PC-3 (cell line): ENCODE data around the gene ZDHHC8. TPM values are rescaled to one million over a fixed set of nuclear protein-coding genes. Genes with fewer than 3 reads are reported as not detected.

Experiments
- ATAC-seq: fragments of 200-7000 bp; cut with Tn5 transposase; 2 replicates; pipeline ENCODE4 v1.9.1; 2020; ENCODE audit warnings: mild to moderate bottlenecking, moderate library complexity
- BruUV-seq: library from RNA; stranded (reverse); fragments of 400-500 nt; replicated peaks from 2 replicates; lab custom pipeline; 2021; lab: Mats Ljungman, UMichigan
- CTCF ChIA-PET: fragments of 300-600 bp; sonication (Branson Sonifier 250); formaldehyde crosslinking; loops from one replicate; lab custom pipeline; 2022; ENCODE audit warnings: antibody characterized with exemption; lab: Charles Lee
- POLR2A ChIA-PET: fragments of 300-600 bp; sonication (Branson Sonifier 250); formaldehyde crosslinking; loops from one replicate; lab custom pipeline; 2022; ENCODE audit warnings: antibody characterized with exemption; ENCODE audit not compliant: unreplicated experiment; lab: Charles Lee
- DNase-seq: peaks from one replicate; pipeline ENCODE4 v3.0.0-alpha.2; 2015
- H2AFZ ChIP-seq: fragments of 300-600 bp; sonication (generic); 2 replicates; pipeline ENCODE4 v1.6.0; 2016; ENCODE audit warnings: antibody characterized with exemption, low read length
- H3F3A ChIP-seq: fragments of 300-600 bp; sonication (generic); one replicate; pipeline ENCODE4 v1.6.0; 2017; ENCODE audit warnings: antibody characterized with exemption, low read length, control low read depth, mild to moderate bottlenecking; ENCODE audit not compliant: unreplicated experiment
- H3K27ac ChIP-seq: fragments of 300-600 bp; sonication (generic); 2 replicates; pipeline ENCODE4 v1.5.1; 2016; ENCODE audit warnings: mild to moderate bottlenecking, low read length
- H3K27me3 ChIP-seq: fragments of 300-600 bp; sonication (generic); 2 replicates; pipeline ENCODE4 v1.6.1; 2016; ENCODE audit warnings: low read length, mixed read lengths
- H3K36me3 ChIP-seq: fragments of 300-600 bp; sonication (generic); 2 replicates; pipeline ENCODE4 v1.6.1; 2016; ENCODE audit warnings: low read depth, mixed run types, low read length, mixed read lengths
- H3K4me1 ChIP-seq: fragments of 300-600 bp; sonication (generic); 2 replicates; pipeline ENCODE4 v1.5.1; 2016; ENCODE audit warnings: low read length; ENCODE audit not compliant: insufficient read depth
- H3K4me2 ChIP-seq: fragments of 300-600 bp; sonication (generic); 2 replicates; pipeline ENCODE4 v1.6.0; 2016; ENCODE audit warnings: low read length
- H3K4me3 ChIP-seq: fragments of 300-600 bp; sonication (generic); 2 replicates; pipeline ENCODE4 v1.5.1; 2016; ENCODE audit warnings: mild to moderate bottlenecking, low read length, mixed read lengths
- H3K79me2 ChIP-seq: fragments of 300-600 bp; sonication (generic); 2 replicates; pipeline ENCODE4 v1.6.1; 2017; ENCODE audit warnings: low read length, mixed read lengths
- H3K9ac ChIP-seq: fragments of 300-600 bp; sonication (generic); 2 replicates; pipeline ENCODE4 v1.6.0; 2016; ENCODE audit warnings: mild to moderate bottlenecking, low read length
- H3K9me2 ChIP-seq: fragments of 300-600 bp; sonication (generic); replicated peaks from 2 replicates; pipeline ENCODE4 v1.6.1; 2016; ENCODE audit warnings: mixed run types, low read length, mixed read lengths
- H3K9me3 ChIP-seq: fragments of 300-600 bp; sonication (generic); 2 replicates; pipeline ENCODE4 v1.6.1; 2016; ENCODE audit warnings: low read length, mixed read lengths
- H4K20me1 ChIP-seq: fragments of 300-600 bp; sonication (generic); 2 replicates; pipeline ENCODE4 v1.6.1; 2016; ENCODE audit warnings: low read length, mixed read lengths
- CTCF ChIP-seq: fragments of 300-600 bp; sonication (generic); conservative IDR thresholded peaks from 2 replicates; pipeline ENCODE4 v1.5.1; 2017; ENCODE audit warnings: antibody characterized with exemption, low read depth, mild to moderate bottlenecking, low read length
- EZH2 ChIP-seq: fragments of 300-600 bp; sonication (generic); IDR thresholded peaks from one replicate; pipeline ENCODE4 v1.6.1; 2017; ENCODE audit warnings: antibody characterized with exemption, mild to moderate bottlenecking, low read length; ENCODE audit not compliant: unreplicated experiment
- EZH2phosphoT487 ChIP-seq: fragments of 300-600 bp; sonication (generic); IDR thresholded peaks from 2 replicates; pipeline ENCODE4 v1.6.1; 2018; ENCODE audit warnings: mild to moderate bottlenecking, antibody characterized with exemption, low read length, borderline replicate concordance
- intact Hi-C: fragments of 100-400 bp; cut with micrococcal nuclease; formaldehyde crosslinking; loops from 2 replicates; pipeline ENCODE4 v1.9.0; 2023
- total RNA-seq: library from RNA; depleted of rRNA; stranded (reverse); fragments of >200 nt; gene quantifications from 2 replicates; pipeline ENCODE4 v1.2.3, GENCODE V29; 2014

Gene ZDHHC8
- total RNA-seq, 1 experiment from 2014 or later, result 24.6 TPM

- no peak overlapping the region for H3K4me2 ChIP-seq
- peaks cover 57% of the 10 kb centered on the region for H3K79me2 ChIP-seq
- H4K20me1 ChIP-seq, result no peaks in the 10 kb centered on the region
- no peak for ATAC-seq
- CTCF ChIA-PET, result no interaction called here
- no peaks in the 10 kb centered on the region for H3K36me3 ChIP-seq
- no TSS peak for BruUV-seq
- no peaks in the 10 kb centered on the region for H3F3A ChIP-seq
- H2AFZ ChIP-seq, result no peak overlapping the region
- H3K27ac ChIP-seq, result no peak overlapping the region
- intact Hi-C loops, result no loop called here
- H3K4me1 ChIP-seq, result peaks cover 7% of the 10 kb centered on the region; the same call in 1 of the 2 replicates
- DNase-seq, result no peak
- POLR2A ChIA-PET, result no interaction called here
- H3K9me3 ChIP-seq, result no peaks in the 10 kb centered on the region
- no peaks in the 10 kb centered on the region for H3K9me2 ChIP-seq
- no peak overlapping the region for H3K9ac ChIP-seq
- no peaks in the 10 kb centered on the region for H3K27me3 ChIP-seq
- TF ChIP-seq CTCF (no peak), EZH2 (no peak)
- H3K4me3 ChIP-seq, result no peak overlapping the region
Observed at GRCh38 chr22:20133930-20134549, 2.4 kb downstream of the ZDHHC8 start.

- no peaks in the 10 kb centered on the region for H3F3A ChIP-seq
- intact Hi-C loops, result no loop called here
- peaks cover 57% of the 10 kb centered on the region for H3K79me2 ChIP-seq
- H3K4me3 ChIP-seq, result no peak overlapping the region
- ChIA-PET CTCF (no interaction called here), POLR2A (no interaction called here)
- no peak overlapping the region for H3K9ac ChIP-seq
- DNase-seq, result no peak
- no peaks in the 10 kb centered on the region for H3K9me2 ChIP-seq
- H4K20me1 ChIP-seq, result no peaks in the 10 kb centered on the region
- no peak overlapping the region for H3K4me2 ChIP-seq
- no peaks in the 10 kb centered on the region for H3K36me3 ChIP-seq
- H3K9me3 ChIP-seq, result no peaks in the 10 kb centered on the region
- no peak for TF ChIP-seq EZH2
- TF ChIP-seq CTCF, result no peak
- TF ChIP-seq EZH2phosphoT487, result no peak
- BruUV-seq, result no TSS peak
- H2AFZ ChIP-seq, result no peak overlapping the region
- no peaks in the 10 kb centered on the region for H3K27me3 ChIP-seq
- ATAC-seq, result no peak
- peaks cover 7% of the 10 kb centered on the region; the same call in 1 of the 2 replicates for H3K4me1 ChIP-seq
- H3K27ac ChIP-seq, result no peak overlapping the region
Observed at GRCh38 chr22:20135265-20135664, 3.7 kb downstream of the ZDHHC8 start.

- Histone ChIP-seq H4K20me1 (no peaks in the 10 kb centered on the region), H3K4me3 (no peak overlapping the region), H3K9me2 (no peaks in the 10 kb centered on the region), H2AFZ (no peak overlapping the region), H3K27ac (no peak overlapping the region), H3K4me1 (peaks cover 7% of the 10 kb centered on the region; the same call in 1 of the 2 replicates), H3K27me3 (no peaks in the 10 kb centered on the region), H3K36me3 (no peaks in the 10 kb centered on the region), H3K79me2 (peaks cover 57% of the 10 kb centered on the region), H3F3A (no peaks in the 10 kb centered on the region), H3K9me3 (no peaks in the 10 kb centered on the region), H3K4me2 (no peak overlapping the region), H3K9ac (no peak overlapping the region)
- intact Hi-C loops, result no loop called here
- ChIA-PET POLR2A (no interaction called here), CTCF (no interaction called here)
- DNase-seq (no peak), ATAC-seq (no peak)
- no peak for TF ChIP-seq EZH2phosphoT487
- TF ChIP-seq EZH2, result no peak
- TF ChIP-seq CTCF, result no peak
- BruUV-seq, result no TSS peak
Observed at GRCh38 chr22:20135806-20136602, 4.4 kb downstream of the ZDHHC8 start.
